ENCODE data around the gene PDE5A.

The PDE5A gene

DNA sequence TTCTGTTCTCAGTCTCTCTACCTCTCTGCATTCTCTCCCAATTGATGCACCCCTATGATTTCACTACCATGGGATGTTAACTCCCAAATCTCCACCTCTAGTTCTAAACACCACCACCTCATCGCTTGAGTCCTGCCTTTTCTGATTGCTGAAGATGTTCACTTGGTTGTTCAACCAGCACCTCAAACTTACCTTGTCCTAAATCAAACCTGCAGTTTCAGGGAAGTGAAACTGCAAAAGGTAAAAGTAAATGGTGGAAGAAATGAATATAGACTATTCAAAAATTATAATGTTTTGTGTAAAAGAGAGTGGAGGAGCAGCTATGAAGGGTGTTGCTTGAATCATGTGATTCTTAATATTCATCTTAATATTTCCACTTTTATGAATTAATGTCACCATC lies 91.0 kb downstream of the PDE5A start:
- TF ChIP-seq, protein P1, sequence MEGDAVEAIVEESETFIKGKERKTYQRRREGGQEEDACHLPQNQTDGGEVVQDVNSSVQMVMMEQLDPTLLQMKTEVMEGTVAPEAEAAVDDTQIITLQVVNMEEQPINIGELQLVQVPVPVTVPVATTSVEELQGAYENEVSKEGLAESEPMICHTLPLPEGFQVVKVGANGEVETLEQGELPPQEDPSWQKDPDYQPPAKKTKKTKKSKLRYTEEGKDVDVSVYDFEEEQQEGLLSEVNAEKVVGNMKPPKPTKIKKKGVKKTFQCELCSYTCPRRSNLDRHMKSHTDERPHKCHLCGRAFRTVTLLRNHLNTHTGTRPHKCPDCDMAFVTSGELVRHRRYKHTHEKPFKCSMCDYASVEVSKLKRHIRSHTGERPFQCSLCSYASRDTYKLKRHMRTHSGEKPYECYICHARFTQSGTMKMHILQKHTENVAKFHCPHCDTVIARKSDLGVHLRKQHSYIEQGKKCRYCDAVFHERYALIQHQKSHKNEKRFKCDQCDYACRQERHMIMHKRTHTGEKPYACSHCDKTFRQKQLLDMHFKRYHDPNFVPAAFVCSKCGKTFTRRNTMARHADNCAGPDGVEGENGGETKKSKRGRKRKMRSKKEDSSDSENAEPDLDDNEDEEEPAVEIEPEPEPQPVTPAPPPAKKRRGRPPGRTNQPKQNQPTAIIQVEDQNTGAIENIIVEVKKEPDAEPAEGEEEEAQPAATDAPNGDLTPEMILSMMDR (IDR thresholded peaks at IDR 0.05; ENCODE audit: low read length, missing control alignments), result no peak
- H3K4me3 ChIP-seq (replicated peaks; ENCODE audit: low read depth, low read length), result no peak overlapping the region
- no peak for DNase-seq (ENCODE audit: low read depth)

DNA sequence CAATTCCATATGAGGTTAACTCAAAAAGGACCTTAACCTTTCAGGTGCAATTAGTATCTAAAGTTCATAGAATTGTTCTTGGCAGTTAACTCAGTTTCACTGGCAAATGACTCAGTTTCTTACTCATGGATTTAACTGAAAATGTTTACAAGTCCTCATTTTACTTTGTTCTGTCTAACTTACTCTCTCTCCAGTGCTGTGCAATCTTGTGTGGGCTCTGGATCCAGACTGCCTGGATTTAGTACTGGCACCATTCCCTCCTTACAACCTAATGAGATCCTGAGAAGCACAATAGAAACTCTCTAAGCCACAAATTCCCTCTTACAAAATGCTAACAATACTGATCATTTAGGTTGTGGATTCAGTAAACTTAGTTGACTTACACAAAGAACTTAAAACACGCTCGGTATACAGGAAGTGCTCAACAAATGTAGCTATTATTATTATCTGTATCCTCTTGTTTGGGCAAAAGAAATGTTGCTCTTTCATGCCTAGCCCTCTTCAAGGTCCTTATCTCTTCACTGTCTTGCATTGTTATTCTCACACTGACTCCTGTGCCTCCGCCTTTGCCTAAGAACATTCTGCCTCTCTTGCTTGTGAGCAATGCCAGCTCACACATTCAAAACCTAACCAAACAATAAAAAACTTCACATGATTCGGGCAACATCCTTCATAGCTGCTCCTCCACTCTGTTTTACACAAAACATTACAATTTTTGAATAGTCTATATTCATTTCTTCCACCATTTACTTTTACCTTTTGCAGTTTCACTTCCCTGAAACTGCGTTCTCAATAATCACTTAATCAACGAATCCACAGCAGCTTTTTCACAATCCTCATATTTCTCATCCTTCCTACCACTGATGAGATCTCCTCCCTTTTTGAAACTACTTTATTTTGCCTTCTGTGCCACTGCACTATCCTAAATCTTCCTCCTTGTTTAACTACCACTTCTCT lies 91.8 kb downstream of the PDE5A start:
- peak; percentile 49 for DNase-seq (ENCODE audit: low read depth)
- H3K4me3 ChIP-seq (replicated peaks; ENCODE audit: low read depth, low read length), result no peak overlapping the region
- TF ChIP-seq, protein P1 (IDR thresholded peaks at IDR 0.05; ENCODE audit: low read length, missing control alignments), result no peak

DNA sequence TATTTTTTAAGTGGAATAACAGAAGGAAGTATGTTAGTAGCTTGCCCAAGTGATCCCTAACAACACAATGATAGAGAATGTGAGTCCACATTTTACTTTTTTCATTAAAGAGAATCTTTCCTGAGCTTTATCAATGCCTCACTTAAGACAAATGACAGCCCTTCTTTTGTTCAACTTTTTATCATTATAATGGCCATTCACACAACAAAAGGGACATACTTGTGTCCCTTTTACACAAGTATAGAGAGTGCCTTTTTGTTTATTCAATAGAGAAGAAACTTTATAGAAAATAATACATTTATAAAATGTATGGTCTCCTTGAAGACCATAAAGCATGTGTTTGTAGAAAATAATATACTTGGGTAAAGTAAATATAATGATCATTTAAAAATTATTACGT lies 96.3 kb downstream of the PDE5A start:
- H3K4me3 ChIP-seq (replicated peaks; ENCODE audit: low read depth, low read length), result no peak overlapping the region
- TF ChIP-seq, protein P1 (IDR thresholded peaks at IDR 0.05; ENCODE audit: low read length, missing control alignments), result no peak
- no peak for DNase-seq (ENCODE audit: low read depth)

DNA sequence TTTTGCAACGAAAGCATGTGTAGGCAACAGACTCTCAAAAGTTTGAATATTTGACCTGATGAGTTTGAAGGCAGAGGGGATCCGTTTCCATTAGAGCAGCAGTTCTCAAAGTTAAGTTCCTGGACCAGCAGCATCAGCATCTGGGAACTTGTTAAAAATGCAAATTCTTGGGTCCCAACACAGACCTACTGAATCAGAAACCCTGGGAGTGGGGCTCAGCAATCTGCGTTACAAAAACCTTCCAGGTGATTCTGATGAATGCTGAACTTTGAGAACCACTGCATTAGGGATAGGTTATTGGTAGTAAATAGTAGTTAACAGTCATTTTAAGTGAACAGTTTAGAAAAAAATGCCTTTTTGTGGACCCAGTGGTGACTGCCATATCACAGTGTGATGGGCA lies 98.8 kb downstream of the PDE5A start:
- no peak overlapping the region for H3K4me3 ChIP-seq (replicated peaks; ENCODE audit: low read depth, low read length)
- TF ChIP-seq, protein P1 (IDR thresholded peaks at IDR 0.05; ENCODE audit: low read length, missing control alignments), result no peak
- DNase-seq (ENCODE audit: low read depth), result no peak

DNA sequence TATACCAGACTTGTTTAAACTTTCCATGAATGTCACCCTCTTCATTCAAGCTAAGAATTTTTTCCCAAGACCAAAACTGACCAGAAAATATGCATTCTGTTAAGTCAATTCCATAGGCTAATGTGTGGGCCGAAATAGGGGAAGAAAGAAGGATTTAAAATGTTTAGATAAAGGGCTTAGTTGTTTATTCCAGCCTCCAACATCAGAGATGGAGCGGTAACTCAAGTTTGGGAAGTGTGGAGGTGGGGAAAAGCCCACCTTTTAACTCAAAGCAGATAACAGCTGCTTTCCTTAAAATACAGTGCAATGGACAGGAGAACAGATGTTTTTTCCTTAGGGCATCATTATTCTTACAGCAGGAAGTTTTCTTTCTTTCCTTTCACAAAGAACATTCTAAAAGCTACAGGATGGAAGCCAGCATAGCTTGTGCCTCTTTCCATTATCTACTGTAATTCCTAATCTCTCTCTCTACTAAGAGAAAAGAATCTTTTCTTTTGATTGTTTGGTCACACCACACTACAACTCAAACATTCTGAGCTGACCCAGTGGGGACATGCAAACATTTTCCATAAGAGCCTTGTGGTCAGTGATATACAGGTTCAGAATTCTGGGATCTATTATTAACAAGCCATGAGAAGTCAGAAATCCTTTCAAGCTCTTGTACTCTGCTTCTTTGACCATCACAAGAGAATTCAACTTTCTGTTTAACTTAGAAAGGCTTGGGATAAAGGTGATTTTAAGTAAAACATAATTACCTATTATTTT lies 101.6 kb downstream of the PDE5A start:
- TF ChIP-seq, protein P1 (IDR thresholded peaks at IDR 0.05; ENCODE audit: low read length, missing control alignments), result no peak
- no peak overlapping the region for H3K4me3 ChIP-seq (replicated peaks; ENCODE audit: low read depth, low read length)
- DNase-seq (ENCODE audit: low read depth), result no peak

DNA sequence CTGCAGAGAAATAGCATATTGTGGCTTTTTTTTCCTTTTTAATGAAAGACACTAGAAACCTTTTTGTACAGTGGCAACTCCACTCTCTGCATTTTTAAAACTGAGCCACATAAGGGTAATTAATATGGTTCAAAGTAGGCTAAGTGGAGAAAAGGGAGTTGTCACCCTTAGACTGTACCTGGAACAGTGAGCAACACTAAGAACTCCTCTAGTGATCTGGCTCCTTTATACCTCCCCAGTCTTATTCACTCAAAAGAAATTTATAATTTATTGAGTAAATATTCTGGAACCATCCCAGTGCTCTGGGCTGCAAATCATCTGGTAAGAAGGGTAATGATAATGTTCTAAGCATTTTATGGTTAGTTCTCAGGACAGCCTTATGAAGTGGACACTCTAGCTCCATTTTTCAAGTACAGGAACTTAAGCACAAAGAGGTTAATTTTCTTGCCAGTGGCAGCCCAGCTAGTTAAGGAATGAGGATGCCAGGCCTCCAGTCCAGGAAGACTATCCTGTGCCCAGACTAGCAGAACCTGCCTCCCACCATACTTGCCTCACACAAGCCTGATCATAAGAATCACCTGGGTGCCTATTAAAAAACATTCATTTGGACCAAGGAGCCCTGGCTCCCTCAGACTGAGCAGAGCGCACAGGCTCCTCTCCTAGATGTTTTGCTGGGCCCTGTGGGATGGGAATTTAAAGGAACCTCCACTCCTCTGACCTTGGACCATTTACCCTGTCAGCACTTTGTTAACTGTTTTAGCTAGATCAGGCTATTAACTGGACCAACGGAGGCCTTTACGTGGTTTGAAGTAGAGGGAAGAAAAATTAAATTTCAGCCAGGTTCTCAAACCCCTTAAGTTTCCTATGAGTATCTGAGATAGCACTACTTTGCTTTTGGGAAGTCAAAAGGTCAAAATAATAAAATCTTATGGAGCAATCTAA lies 102.6 kb downstream of the PDE5A start:
- DNase-seq (ENCODE audit: low read depth), result no peak

More for the DNA sequence above, 102.6 kb downstream of the PDE5A start:
- H3K4me3 ChIP-seq (replicated peaks; ENCODE audit: low read depth, low read length), result no peak overlapping the region
- TF ChIP-seq, protein P1 (IDR thresholded peaks at IDR 0.05; ENCODE audit: low read length, missing control alignments), result no peak
